Upper lobe of right lung (tissue), 1 donor: Measurements from ENCODE around the gene SCGB1D4. TPM values are rescaled to one million over a fixed set of nuclear protein-coding genes. Genes with fewer than 3 reads are reported as not detected.
"Not testable (repeated sequence)": the region's sequence is repeated elsewhere in the genome, so short reads cannot be mapped to it uniquely, and the experiment has no call there.

Experiments used
- ATAC-seq: fragments of 200-7000 bp; cut with Tn5 transposase; one replicate; pipeline ENCODE4 v1.9.1; 2020; ENCODE audit warnings: mild to moderate bottlenecking, moderate library complexity
- DNase-seq: peaks from one replicate; pipeline ENCODE4 v3.0.0-alpha.2; 2020
- H3K27ac ChIP-seq: fragments of 200-600 bp; one replicate; pipeline ENCODE4 v1.8.0; 2022
- H3K27me3 ChIP-seq: fragments of 200-600 bp; one replicate; pipeline ENCODE4 v1.8.0; 2022; ENCODE audit warnings: mild to moderate bottlenecking
- H3K36me3 ChIP-seq: fragments of 200-600 bp; one replicate; pipeline ENCODE4 v1.8.0; 2022
- H3K4me1 ChIP-seq: fragments of 200-600 bp; one replicate; pipeline ENCODE4 v1.8.0; 2022
- H3K4me3 ChIP-seq: fragments of 200-600 bp; one replicate; pipeline ENCODE4 v1.8.0; 2022; ENCODE audit warnings: mild to moderate bottlenecking
- H3K9me3 ChIP-seq: fragments of 200-600 bp; one replicate; pipeline ENCODE4 v1.8.0; 2022
- CTCF ChIP-seq: fragments of 200-600 bp; IDR thresholded peaks from one replicate; pipeline ENCODE4 v1.8.0; 2022; ENCODE audit warnings: antibody characterized with exemption
- intact Hi-C: fragments of 100-400 bp; cut with DNase I; formaldehyde crosslinking; loops from one replicate; pipeline ENCODE4 v1.11.0; 2022
- total RNA-seq: library from RNA; stranded (reverse); fragmentation: NEBNext Ultra II Directional; extraction: Animal tissue kit (Norgen Biotek cat#: 25700); gene quantifications from one replicate; pipeline ENCODE4 v1.2.1, GENCODE V29; 2021
- donor health status: DM: no; HTN: yes; CAD: no; lungs with severe emphysema.

SCGB1D4 gene
- total RNA-seq, 1 donor from 2014 or later: not detected

GRCh38 chr11:62338218-62338617, 39.3 kb upstream of the SCGB1D4 start:
- intact Hi-C loops: no loop called here
- ATAC-seq (no peak), DNase-seq (no peak)
- peaks cover 6% of the 10 kb centered on the region for H3K27me3 ChIP-seq
- no peak for TF ChIP-seq CTCF
- H3K4me1 ChIP-seq: peaks cover 15% of the 10 kb centered on the region
- H3K4me3 ChIP-seq: peak overlapping the region; percentile 68
- no peak overlapping the region for H3K27ac ChIP-seq
- H3K9me3 ChIP-seq: no peaks in the 10 kb centered on the region
- H3K36me3 ChIP-seq: no peaks in the 10 kb centered on the region

GRCh38 chr11:62337303-62338181, 38.7 kb upstream of the SCGB1D4 start, which contains the start of gene ASRGL1:
Gene ASRGL1 (plus strand): TSS chr11:62337448. CDS start chr11:62337978, 530 bp downstream.
- peaks cover 6% of the 10 kb centered on the region for H3K27me3 ChIP-seq
- no peaks in the 10 kb centered on the region for H3K9me3 ChIP-seq
- ATAC-seq (peak; percentile 95), DNase-seq (peak; percentile 97)
- H3K4me1 ChIP-seq: peaks cover 15% of the 10 kb centered on the region
- intact Hi-C loops: no loop called here
- H3K36me3 ChIP-seq: no peaks in the 10 kb centered on the region
- peak within 1 kb of the TSS; percentile 68 for H3K4me3 ChIP-seq
- peak within 1 kb of the TSS; percentile 39 for H3K27ac ChIP-seq
- no peak for TF ChIP-seq CTCF

- H3K27ac ChIP-seq: peak overlapping the region; percentile 39
- H3K27me3 ChIP-seq, ATAC-seq, H3K9me3 ChIP-seq, DNase-seq, intact Hi-C loops, H3K36me3 ChIP-seq: not testable (repeated sequence)
- peaks cover 15% of the 10 kb centered on the region for H3K4me1 ChIP-seq
- H3K4me3 ChIP-seq: peak overlapping the region; percentile 68
Observed at GRCh38 chr11:62336949-62337302, 38.1 kb upstream of the SCGB1D4 start.

- Histone ChIP-seq H3K27me3 (peaks cover 6% of the 10 kb centered on the region), H3K4me3 (no peak overlapping the region), H3K9me3 (no peaks in the 10 kb centered on the region), H3K27ac (no peak overlapping the region), H3K4me1 (no peaks in the 10 kb centered on the region), H3K36me3 (no peaks in the 10 kb centered on the region)
- TF ChIP-seq CTCF: no peak
- no peak for DNase-seq
- ATAC-seq: no peak
- intact Hi-C loops: no loop called here
Observed at GRCh38 chr11:62333768-62334167, 34.9 kb upstream of the SCGB1D4 start.

GRCh38 chr11:62331264-62331663, 32.4 kb upstream of the SCGB1D4 start:
- H3K27me3 ChIP-seq, DNase-seq, H3K27ac ChIP-seq, intact Hi-C loops, H3K4me3 ChIP-seq, H3K9me3 ChIP-seq, ATAC-seq, H3K36me3 ChIP-seq, H3K4me1 ChIP-seq: not testable (repeated sequence)

- H3K9me3 ChIP-seq, H3K4me1 ChIP-seq, DNase-seq, H3K27ac ChIP-seq, H3K27me3 ChIP-seq, ATAC-seq, intact Hi-C loops, H3K4me3 ChIP-seq, H3K36me3 ChIP-seq: not testable (repeated sequence)
Observed at GRCh38 chr11:62327541-62327940, 28.7 kb upstream of the SCGB1D4 start.

- H3K4me1 ChIP-seq, intact Hi-C loops, H3K27ac ChIP-seq, H3K27me3 ChIP-seq, H3K36me3 ChIP-seq, H3K4me3 ChIP-seq, H3K9me3 ChIP-seq, DNase-seq, ATAC-seq: not testable (repeated sequence)
Observed at GRCh38 chr11:62326719-62327118, 27.8 kb upstream of the SCGB1D4 start.

GRCh38 chr11:62325781-62326180, 26.9 kb upstream of the SCGB1D4 start:
- H3K4me1 ChIP-seq, H3K4me3 ChIP-seq, intact Hi-C loops, H3K27me3 ChIP-seq, H3K27ac ChIP-seq, DNase-seq, H3K9me3 ChIP-seq, ATAC-seq, H3K36me3 ChIP-seq: not testable (repeated sequence)
